Measurements from ENCODE around the gene FAM131B.

GRCh38 chr7:143321734-143322133 lies 40.8 kb downstream of the FAM131B start:
- TF ChIP-seq CTCF (IDR thresholded peaks at IDR 0.05; ENCODE audit: low read length) (no peak), EZH2 (IDR thresholded peaks at IDR 0.05; ENCODE audit: borderline replicate concordance, low read length) (no peak)

All from OCI-LY1 (cell line).